HG02840 (cell line): ENCODE results near the gene SEPTIN10.

Experiments
- ATAC-seq: cut with Tn5 transposase; IDR thresholded peaks from one replicate; pipeline ENCODE4 v1.9.1; 2021; ENCODE audit warnings: mild to moderate bottlenecking, moderate library complexity, moderate number of reproducible peaks; ENCODE audit not compliant: unreplicated experiment, low FRiP score

Gene SEPTIN10

DNA sequence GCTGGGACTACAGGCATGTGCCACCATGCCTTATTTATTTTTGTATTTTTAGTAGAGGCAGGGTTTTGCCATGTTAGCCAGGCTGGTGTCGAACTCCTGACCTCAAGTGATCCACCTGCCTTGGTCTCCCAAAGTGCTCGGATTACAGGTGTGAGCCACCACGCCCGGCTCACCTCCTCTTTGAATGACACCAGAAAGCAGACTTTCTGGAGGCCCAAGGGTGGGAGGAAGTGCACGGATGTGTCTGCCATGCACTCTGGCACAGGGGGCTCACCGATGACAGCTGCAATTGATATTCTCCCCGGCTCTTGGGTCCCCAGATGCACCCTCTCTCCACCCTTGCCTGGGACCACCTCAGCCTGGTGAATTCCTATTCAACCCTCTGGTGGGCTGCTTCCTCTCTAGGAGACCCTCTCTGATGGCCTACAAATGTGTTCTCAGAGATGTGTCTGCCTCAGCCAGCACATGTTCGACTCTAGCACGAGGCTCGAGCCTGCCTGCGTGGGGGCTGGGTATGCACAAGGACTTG, 87.3 kb downstream of the SEPTIN10 start:
- no peak for ATAC-seq

DNA sequence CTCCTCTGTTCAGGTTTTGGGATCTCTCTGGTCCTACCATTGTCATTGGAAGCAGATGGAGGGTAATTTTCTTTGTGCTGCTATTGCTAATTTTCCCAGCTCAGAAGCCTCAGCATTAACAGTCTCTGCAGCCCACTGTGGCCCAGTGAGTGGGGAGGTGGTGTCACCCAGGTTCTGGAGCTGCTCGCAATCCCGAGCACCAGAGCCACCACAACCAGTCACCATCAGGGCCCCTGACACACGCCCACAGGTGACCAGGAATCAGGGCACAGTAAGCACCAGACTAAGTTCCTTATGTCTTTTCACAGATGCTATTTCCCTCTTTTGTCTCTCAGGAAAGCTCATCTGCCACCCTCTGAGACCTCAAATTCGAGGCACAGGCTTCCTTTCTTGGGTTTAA, 87.9 kb downstream of the SEPTIN10 start:
- no peak for ATAC-seq

DNA sequence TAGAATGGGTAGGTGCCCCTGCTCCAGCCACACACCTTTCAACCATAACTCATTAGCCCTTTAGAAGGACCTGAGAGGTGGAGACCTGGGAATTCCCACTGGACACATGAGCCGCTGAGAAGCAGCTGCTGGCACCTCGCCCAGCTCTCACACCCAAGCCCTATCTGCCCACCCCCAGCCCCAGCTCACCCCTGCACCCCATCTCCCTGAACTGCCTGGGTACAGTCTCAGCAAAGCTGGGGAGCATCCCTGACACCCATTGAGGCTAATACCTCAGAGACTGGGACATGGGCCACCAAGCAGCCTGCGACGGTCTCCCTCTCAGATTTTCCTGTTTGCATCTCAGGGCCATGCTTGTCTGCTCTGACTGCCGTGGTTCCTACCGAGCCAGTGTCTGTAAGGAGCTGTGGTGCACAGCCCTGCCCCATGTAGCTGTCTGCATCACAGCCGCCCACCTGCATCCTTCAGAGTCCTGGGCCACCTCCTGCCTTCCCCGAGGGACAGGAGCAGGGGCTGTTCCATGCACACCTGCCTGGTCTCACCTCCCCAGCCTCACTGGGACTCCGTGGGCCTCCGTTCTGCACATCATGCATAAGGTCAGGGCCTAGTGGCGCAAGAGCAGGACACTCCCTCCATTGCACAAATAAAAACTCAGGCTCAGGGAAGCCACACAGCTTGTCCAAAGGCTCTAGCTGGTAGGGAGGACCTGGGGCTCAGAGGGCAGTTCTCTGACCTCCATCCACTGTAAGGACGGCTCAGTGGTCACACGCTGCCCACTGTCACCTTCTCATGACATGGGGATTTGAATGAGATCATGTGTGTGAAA, 90.0 kb downstream of the SEPTIN10 start:
- no peak for ATAC-seq

DNA sequence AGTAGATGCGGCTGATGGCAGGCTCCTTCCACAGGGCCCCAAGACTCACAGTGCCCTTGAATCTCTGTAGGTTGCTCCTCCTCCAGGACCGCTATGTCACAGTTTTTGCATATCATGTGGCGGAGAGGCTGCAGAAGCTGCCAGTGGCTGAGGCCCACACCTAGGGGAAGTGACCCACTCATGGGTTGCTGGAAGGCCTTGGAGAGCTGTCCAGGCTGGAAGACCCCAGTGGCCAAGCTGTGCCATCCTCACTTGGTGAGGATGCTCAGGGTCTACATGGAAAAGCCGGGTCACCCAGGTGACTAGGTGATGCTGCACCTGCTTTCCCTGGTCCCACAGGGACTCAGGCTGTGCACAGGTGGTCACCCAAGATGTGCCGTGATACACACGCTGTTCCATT, 90.6 kb downstream of the SEPTIN10 start:
- no peak for ATAC-seq

DNA sequence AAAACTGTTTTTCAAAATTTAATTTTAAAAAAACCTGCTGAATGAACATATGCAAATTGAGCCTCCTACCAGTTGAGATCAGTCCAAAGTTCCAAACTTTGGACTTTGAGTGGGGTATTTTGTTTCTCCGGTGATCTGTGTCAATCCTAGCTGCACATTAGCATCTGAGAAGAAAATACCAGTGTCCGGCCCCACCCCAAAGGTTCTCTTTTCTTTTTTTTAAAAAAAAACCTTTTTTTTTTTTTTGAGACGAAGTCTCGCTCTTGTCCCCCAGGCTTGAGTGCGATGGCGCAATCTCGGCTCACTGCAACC, 91.7 kb downstream of the SEPTIN10 start:
- no peak for ATAC-seq

DNA sequence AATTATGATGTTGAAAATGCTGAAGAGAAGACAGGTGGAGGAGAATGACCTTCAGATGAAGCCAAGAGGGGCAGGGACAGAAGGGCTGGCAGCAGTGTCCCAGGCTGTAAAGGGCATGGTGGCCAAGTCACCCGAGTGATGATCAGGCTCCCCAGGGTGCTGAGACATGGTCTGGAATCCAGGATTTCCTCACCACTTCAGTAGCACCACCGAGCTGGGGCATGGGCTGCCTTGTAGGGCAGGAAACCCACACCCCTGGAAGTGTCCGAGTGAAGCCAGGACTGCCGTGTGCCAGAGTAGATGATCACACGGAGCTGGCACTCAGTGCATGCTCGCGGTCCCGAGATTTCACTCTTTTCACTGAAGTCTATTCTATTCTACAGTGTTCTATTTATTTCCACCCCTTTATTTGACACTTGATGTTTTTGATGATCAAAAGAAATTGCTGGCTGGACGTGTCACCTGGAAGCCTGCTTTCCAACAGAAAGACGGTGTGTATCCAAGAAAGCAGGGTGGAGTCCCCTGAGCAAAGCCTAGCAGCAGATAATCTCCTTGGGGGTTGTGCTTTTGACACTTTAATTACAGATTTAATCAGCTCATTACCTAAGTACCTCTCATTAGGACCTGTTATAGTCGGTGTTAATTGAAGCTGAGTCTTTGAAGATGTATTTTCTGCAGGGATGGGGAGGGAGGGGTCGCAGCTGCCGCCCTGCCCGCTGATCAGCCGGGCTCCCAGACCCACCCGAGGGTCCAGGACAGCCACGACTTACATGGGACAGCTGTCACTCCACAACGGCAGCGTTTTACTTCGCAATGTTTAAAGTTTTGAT, 92.3 kb downstream of the SEPTIN10 start:
- no peak for ATAC-seq

DNA sequence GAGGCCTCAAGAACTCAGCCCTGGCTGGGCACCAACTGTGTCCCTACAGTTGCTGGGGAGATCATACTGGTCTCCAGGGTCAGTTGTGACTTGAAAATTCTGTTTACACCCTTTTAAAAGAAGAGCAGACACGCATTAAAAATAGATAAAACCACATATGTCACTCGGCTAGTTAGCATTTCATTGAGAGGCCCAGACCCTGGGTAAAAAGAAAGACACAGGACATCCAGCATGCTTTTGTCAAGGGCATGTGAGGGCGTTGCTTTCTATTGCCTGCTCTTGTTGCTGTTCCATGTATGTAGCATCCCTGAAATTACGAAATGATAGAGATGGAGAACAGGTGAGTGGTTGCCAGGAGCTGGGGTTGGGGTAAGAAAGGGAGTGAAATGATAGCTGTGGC, 94.3 kb downstream of the SEPTIN10 start:
- ATAC-seq: no peak

DNA sequence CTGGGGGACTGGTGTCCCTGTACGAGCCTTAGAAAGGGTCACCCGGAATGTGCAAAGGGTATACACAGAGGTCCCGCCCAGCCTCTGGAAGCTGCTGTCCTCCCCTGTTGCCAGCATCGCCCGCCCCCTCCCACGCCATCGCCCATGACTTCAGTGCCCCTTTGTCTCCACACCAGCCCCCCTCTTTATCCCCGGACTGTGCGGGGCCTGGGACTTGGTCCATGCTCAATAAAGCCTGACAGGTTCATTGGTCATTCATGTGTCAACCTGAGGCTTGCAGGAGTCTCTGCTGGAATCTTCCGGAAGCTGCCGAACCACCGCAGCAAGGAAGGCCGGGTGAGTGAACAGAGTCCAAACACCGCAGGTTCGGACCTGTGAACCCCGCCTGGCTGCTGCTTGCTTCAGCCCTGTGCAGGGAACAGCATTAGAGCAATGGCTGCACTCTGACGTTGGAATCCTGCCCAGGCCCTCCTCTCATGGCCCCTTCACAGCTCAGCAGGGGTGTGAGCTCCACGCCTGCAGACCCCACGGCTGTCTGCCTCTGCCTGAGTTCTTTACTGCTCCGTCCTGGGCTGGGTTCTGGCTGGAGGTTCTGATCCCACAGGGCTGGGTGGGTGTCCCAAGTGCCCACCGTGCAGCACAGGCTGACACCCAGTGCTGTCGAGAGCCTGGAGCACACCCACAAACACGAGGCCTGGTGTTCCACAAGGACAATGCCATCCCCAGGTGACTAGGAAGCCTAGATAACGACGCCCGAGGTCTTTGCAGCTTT, 96.5 kb downstream of the SEPTIN10 start:
- no peak for ATAC-seq

DNA sequence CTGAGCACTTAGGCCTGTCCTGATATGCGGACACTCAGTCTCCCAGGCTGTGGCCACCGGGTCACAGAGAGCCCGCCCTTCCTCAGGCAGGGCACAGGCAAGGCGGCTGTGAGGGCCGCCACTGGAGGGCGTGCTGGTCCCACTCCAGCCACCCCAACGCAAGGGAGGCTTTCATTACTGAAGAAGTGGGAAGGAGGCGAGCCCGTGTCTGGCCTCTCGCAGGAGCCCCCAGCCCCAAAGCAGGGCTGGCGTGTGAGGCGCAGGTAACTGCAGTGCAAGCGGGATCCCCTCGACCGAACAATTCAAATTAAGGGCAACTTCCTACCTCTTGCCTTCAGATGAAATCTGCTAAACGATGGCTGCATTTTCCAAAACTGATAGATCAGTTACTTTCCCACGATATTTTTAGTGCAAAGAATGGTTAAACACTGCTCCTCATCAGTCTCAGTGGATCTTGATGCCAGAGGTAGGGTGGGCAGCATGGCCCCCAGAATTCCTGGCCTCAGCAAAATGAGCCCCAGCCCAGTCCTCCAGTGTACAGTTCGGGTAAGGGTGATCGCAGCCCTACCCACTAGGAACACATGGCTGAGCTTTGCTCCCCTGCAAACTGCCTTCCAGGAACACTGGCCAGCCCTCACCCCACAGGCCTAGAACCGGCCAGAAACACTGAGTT, 97.2 kb downstream of the SEPTIN10 start:
- ATAC-seq: no peak

DNA sequence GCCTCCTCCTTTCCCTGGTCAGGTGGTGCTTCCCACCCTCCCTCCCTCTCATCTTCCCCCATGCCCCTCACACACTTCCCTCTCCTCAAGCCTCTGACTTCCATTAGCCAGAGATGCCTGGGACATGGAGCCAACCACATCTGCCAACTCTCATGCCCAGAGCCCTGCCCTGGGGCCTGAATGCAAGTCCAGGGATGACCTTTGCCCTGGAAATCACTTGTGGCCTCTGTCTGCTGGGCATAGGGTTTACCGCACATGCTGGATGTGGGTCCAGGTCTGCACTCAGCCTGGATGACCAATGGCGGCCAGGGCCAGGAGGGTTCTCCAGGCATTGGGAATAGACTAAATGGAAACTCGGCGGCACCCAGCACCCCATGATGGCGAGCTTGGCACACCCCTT, 98.9 kb downstream of the SEPTIN10 start:
- ATAC-seq: no peak

DNA sequence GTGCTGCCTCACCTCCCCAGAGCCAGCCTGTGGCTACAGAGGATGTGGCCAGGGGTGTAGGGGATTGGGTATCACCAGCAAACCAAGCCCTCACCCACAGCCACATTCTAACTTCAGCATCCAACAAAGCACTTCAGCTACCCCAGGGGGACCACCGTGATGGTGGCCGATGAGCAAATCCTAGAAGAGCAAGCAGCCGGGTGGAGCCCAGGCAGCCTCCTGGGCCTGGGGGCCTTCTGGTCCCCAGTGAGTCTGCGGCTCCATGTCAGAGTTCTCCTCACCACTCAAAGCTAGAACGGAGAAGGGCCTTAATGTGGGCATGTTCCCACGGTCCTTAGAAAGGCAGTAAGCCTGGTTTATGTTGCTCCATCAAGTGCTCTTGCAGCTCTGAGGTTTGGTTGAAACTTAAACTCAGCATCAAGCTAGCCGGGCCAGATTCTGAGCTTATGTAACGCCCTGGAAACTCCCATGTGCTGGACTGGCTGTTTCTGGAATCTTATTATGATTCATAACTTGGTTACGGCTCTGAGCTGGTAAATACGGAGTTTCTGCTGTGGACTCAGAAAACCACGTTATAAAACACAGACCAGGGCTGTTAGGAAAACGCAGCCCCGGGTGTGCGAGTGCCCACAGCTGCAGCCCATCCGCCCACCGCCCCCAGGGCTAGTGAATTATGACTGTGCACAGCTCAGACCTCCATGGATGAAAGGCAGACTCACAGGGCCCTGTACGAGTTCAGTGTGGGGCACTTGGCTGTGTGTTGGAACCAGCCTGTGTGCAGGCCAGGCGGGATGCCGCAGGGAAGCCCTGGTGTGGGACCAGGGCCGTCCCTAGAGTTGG, 99.8 kb downstream of the SEPTIN10 start:
- ATAC-seq: peak; percentile 55

DNA sequence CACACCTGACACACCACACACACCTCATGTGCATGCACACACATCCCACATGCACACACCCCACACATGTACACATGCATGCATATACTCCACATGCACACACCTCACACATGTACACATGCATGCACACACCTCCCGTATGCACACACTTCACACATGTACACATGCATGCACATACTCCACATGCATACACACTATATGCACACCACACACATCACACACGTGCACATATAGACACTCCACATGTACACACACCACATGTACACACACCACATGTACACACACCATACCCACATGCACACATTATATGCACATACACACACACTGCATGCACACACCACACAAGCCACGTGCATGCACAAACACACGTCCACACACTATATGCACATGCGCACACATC, 100.5 kb downstream of the SEPTIN10 start:
- ATAC-seq: no peak

DNA sequence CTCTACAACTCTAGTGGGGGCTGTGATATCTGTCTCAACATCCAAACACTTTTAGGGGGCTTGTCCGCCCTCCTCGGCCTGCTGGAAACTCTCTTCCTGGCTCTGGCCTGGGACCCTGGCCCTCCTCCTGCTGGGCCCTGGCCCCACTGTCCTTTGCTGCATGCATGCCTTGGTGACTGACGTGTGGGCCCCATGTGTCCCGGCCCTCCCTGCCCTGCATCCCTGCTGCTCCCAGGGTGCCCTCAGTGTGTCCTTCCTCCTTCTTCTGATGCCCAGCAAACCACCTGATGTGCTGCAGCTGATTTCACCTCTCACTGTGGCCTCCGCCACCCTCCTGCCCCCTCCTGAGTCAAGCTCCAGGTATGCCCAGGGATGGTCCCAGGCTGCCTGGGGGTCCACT, 101.7 kb downstream of the SEPTIN10 start:
- no peak for ATAC-seq

DNA sequence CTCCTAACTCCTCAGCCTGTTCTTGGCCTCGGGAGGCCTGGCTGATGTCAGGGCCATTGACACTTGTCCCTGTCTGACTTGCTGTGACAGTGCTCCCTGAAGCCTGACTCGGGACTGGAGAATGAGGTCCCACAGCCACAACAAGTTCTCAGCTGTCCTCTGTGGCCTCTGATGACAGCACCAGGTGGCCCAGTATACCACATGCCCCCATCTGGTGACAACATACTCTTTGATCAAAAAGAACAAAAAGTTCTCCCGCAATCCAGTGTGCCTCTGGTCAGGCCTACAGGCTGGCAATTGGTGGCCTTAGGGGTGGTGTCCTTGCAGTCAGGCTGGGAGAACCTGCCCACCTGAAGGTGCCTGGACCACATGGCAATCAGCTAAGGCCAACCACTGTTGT, 102.6 kb downstream of the SEPTIN10 start:
- no peak for ATAC-seq

DNA sequence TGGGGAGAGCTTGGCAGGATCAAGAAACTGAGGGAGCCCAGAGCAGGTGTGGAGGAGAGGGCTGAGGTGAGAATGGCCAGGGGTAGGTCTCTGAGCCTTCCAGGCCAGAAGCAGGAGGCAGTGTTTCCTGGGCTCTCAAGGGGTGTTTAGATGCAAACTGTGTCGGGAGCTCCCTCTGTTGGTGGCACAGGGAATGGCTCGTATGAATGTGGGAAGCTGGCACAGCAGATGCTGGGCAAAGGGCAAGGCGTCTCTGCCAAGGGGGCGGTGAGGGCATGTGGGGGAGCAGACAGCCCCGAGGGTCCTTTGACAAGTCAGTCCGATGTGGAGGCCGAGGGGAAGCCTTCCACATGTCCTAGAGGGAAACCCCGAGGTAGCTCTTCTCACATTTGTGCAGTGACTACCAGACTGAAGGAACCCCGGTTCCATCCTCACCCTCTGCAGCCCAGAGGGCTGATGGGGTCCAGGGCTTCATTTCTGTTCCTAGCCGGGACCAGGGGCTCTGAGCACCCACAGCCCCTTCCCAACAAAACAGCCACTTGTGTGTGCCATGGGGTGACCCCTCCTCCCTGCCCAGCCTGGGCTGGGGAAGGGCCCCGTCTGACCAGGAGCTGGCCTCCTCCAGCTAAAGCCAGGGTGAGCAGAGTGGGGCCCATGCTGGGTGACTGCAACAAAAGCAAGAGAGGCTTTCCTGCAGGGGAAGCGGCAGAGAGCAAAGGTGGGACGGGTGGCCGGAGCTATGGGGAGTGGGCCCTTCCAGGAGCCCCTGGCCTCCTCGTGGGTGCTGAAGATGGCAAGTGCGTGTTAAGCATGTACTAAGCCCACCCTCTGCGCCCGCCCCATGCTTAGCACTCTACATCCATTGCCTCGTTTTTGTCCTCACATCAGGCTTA, 103.4 kb downstream of the SEPTIN10 start:
- ATAC-seq: no peak

DNA sequence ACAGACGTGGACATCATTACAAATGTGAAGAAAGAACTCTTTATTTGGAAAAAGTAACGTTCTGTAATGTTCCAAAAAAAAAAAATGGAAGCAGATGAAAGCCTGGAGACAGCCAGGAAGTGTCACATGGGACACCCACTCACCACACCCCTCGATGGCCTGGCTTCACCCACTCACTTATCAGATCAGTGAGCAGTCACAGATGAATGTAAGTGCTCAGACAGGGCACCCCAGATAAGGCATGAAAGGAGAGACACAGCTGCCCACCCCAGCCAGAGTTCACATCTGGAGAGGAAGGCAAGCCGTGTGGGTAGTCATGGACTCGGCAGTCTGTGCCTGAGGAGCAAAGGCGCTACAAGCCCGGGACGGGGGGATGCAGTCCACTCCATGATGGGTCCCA, 105.2 kb downstream of the SEPTIN10 start:
- ATAC-seq: no peak

DNA sequence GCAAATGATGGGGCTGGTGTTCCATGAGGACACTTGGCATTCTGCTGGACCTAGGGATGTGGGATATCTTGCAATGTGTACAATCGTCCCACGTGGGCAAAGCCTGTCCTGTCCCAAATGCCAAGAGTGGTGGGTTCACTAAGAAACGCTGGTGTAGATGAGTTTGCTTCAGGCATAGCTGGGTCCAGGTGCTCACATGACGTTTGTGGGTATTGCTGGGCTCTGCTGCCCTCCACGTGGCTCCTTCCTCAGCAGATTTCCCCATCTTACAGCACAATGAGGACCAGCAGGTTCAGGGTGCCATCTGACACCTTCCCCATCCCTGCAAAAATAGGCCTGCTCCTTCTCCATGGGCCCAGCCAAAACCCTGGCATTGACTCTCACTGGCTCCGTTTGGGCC, 105.9 kb downstream of the SEPTIN10 start:
- ATAC-seq: no peak

DNA sequence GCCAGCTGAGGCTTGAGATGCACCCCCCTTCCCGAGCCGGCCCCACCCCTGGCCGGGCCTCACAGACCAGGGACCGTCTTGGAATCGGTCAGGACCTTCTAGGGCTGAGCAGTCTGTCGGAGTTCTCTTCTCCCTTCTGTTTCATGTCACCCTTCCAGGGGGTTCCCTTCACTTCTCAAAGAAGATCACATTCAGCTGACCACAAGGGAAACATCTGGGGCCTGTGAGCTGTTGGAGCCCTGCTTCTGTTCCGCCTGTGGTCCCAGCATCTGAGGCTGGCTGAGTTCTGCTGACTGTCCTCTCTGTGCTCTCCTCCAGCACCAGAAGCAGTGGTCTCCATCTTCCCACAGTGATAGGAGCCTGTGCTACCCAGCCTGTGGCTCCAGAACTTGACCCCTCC, 106.5 kb downstream of the SEPTIN10 start:
- ATAC-seq: no peak

DNA sequence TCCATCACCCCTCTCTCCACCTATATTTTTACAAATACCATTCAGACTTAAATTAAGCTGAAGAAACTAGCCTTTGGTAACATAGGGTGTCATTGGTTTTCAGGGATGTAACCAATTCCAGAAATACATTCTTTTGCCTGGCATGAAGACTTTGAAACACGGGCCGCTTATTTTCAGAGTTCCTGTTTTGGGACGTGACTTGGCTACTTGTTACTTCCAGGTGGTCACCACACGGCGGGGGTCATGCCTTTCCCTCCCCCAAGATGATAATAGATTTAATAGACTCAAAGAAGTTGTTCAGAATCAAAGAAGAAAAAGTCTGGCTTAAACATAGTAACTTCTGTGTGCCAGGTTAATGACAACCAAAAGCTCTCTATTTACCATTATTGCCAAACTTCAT, 110.6 kb downstream of the SEPTIN10 start:
- ATAC-seq: no peak
